Omental fat pad (tissue), 4 donors: ENCODE data around the gene DLGAP1. TPM values are rescaled to one million over a fixed set of nuclear protein-coding genes. Genes with fewer than 3 reads are reported as not detected.
"Not testable (repeated sequence)": the region's sequence is repeated elsewhere in the genome, so short reads cannot be mapped to it uniquely, and the experiment has no call there.

ENCODE experiments used
- ATAC-seq: fragments of 150-250 bp; one replicate; pipeline ENCODE4 v1.9.1; 2016; ENCODE audit warnings: mild to moderate bottlenecking, moderate library complexity; ENCODE audit not compliant: low FRiP score
- DNase-seq: peaks from one replicate; pipeline ENCODE4 v3.0.0-alpha.2; 2019; ENCODE audit warnings: low spot score
- total RNA-seq, 4 donors: library from RNA; depleted of rRNA; stranded (reverse); fragments of >200 nt; gene quantifications; one replicate each; pipeline ENCODE4 v1.1.0, GENCODE V29; 2016
- TF ChIP-seq, protein P1 (sequence below), 3 donors: fragments of 450-650 bp; IDR thresholded peaks; one replicate each; pipeline ENCODE4 v1.5.1; 2016 to 2017; ENCODE audit warnings: antibody characterized with exemption in 3 of 3, mild to moderate bottlenecking in 3 of 3, moderate library complexity in 2 of 3

Gene DLGAP1
- total RNA-seq, 4 donors from 2014 or later = 1.5 to 8.0 (median 5.4) TPM

DNA sequence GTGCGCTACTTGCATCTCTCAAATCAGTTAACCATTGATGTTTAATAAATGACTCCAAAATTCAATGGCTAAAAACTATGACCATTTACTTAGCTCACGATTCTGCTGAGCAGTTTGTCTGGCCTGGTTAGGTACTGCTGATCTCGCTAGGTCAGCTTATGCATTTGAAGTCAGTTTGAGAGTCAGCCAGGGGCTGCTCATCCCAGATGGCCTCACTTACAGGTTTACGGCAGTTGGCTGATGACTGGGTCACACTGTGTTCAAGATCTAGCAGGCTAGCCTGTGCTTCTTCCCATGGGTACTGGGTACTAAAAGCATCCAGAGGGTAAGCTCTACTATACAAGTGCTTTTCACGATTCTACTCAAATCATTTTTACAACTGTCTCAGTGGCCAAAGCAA lies 122.1 kb downstream of the DLGAP1 start:
- TF ChIP-seq, protein P1, sequence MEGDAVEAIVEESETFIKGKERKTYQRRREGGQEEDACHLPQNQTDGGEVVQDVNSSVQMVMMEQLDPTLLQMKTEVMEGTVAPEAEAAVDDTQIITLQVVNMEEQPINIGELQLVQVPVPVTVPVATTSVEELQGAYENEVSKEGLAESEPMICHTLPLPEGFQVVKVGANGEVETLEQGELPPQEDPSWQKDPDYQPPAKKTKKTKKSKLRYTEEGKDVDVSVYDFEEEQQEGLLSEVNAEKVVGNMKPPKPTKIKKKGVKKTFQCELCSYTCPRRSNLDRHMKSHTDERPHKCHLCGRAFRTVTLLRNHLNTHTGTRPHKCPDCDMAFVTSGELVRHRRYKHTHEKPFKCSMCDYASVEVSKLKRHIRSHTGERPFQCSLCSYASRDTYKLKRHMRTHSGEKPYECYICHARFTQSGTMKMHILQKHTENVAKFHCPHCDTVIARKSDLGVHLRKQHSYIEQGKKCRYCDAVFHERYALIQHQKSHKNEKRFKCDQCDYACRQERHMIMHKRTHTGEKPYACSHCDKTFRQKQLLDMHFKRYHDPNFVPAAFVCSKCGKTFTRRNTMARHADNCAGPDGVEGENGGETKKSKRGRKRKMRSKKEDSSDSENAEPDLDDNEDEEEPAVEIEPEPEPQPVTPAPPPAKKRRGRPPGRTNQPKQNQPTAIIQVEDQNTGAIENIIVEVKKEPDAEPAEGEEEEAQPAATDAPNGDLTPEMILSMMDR (IDR thresholded peaks at IDR 0.05) = no peak
- DNase-seq (no peak), ATAC-seq (no peak)

DNA sequence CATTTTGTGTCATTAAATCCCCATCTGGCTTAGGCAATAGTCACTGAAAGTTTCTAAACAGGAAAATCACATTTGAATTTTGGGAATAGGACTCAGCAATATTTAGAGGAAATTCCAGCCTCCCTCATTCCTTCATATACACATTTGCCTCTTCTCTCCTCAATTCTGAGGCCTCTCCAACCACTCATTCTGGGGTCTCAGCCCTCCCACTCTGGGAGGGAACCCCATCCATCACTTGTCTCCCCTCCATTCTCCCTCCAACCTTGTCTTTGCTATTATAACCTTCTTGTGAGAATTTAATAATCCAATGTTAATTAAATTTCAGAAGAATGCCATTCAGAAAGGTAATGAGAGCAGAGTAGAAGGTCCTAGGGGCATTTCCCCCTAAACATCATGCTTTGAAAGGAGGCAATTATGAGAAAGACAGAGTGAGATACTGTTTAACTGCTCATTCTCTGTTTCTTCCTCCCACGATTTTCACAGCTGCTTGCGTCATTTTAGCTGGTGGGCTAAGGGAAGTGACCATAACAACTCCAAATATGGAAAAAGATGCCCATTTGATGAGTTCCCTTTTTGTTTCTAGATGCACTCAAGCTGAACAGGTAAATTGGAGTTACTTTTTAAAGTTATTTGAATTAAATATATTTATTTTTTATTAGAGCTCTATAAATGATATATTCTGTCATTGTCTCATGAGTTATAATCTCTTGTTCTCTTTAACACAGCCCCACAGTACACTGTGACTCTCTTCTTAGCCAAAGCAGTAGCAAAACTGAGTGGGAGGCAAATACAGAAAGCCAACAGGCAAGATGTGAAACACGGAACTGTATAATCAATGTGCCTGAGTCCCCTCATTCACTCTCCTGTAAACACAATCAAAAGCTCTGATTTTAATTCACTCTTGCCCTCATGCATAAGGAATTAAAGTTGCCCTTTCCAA lies 135.1 kb downstream of the DLGAP1 start:
- DNase-seq = no peak
- TF ChIP-seq, protein P1 (IDR thresholded peaks at IDR 0.05) = no peak
- no peak for ATAC-seq

GRCh38 chr18:4318311-4318710 lies 136.8 kb downstream of the DLGAP1 start:
- DNase-seq (no peak), ATAC-seq (no peak)
- TF ChIP-seq, protein P1 (IDR thresholded peaks at IDR 0.05) = no peak

- ATAC-seq, DNase-seq: not testable (repeated sequence)
Observed at GRCh38 chr18:4311945-4312344, 143.2 kb downstream of the DLGAP1 start.

- TF ChIP-seq, protein P1 (IDR thresholded peaks at IDR 0.05) = no peak
- DNase-seq (no peak), ATAC-seq (no peak)
Observed at GRCh38 chr18:4311136-4311535, 144.0 kb downstream of the DLGAP1 start.

DNA sequence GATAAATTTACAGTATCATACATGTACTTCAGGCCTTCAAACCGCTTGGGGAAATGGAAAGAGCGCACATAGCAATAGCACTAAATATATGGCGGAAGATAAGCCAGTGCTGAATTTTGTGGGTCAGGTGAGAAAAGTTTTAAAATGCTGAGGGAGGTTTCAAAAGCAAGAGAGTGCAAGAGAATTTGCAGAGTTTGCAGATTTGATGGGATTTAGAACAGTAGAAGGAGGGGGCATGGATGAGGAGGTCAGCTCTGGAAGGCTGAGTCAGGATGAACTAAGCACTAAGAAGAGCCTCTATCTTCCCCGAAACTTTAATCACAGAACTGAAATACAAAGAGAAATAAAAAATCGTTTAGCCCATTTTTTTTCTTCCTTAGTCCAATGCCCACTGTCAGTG lies 145.9 kb downstream of the DLGAP1 start:
- ATAC-seq (no peak), DNase-seq (no peak)
- TF ChIP-seq, protein P1 (IDR thresholded peaks at IDR 0.05) = no peak

DNA sequence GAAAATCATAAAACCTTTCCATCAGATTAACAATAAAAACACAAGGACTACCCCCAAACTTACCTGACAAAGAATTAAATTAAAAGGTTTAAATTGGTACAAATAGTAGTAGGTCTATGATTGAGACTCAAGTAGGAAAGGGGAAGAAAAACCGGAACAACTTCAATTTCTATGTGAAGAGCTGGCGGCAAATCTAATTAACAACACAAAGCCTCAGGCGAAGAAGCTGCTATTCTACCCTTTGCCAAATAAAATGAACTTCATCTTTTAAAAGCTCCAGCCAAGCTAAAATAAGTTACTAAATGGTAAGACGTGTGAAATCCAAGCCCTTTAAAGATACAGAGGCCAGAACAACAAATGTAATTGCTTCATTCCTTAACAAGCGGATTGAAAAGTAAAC lies 146.5 kb downstream of the DLGAP1 start:
- TF ChIP-seq, protein P1 (IDR thresholded peaks at IDR 0.05) = no peak
- no peak for ATAC-seq

More for the DNA sequence above, 146.5 kb downstream of the DLGAP1 start:
- no peak for DNase-seq
